CD8-positive, alpha-beta memory T cell (primary cell): ENCODE results near the gene SCLY. TPM values are rescaled to one million over a fixed set of nuclear protein-coding genes. Genes with fewer than 3 reads are reported as not detected.
"Not testable (repeated sequence)": the region's sequence is repeated elsewhere in the genome, so short reads cannot be mapped to it uniquely, and the experiment has no call there.

Experiments used
- CTCF ChIA-PET: fragments of 350-600 bp; sonication (Branson Sonifier 250); formaldehyde crosslinking; loops from one replicate; lab custom pipeline; 2021; ENCODE audit warnings: antibody characterized with exemption; lab: Charles Lee
- POLR2A ChIA-PET: fragments of 350-600 bp; sonication (Branson Sonifier 250); formaldehyde crosslinking; loops from one replicate; lab custom pipeline; 2021; ENCODE audit warnings: antibody characterized with exemption; lab: Charles Lee
- DNase-seq, 5 donors: peaks; one replicate each; pipeline versions ENCODE4 v3.0.0 to v3.0.0-alpha.2; 2020 to 2022; ENCODE audit warnings: mixed read lengths in 1 of 5
- H3K27ac ChIP-seq: one replicate; pipeline ENCODE4 v1.7.0; 2013; ENCODE audit warnings: low read depth, mild to moderate bottlenecking, low read length, moderate library complexity
- H3K27me3 ChIP-seq: 2 replicates; pipeline ENCODE4 v1.7.0; 2013; ENCODE audit warnings: low read length, mild to moderate bottlenecking; ENCODE audit not compliant: insufficient read depth, poor library complexity, severe bottlenecking
- H3K36me3 ChIP-seq: 2 replicates; pipeline ENCODE4 v1.7.0; 2013; ENCODE audit warnings: mild to moderate bottlenecking, low read length, moderate library complexity; ENCODE audit not compliant: insufficient read depth
- H3K4me1 ChIP-seq: 2 replicates; pipeline ENCODE4 v1.7.0; 2013; ENCODE audit warnings: mild to moderate bottlenecking, low read length, moderate library complexity; ENCODE audit not compliant: insufficient read depth
- H3K4me3 ChIP-seq: 2 replicates; pipeline ENCODE4 v1.7.0; 2013; ENCODE audit warnings: mild to moderate bottlenecking, low read length
- H3K9me3 ChIP-seq: 2 replicates; pipeline ENCODE4 v1.7.0; 2013; ENCODE audit warnings: mild to moderate bottlenecking, low read length
- H3K27ac Mint-ChIP-seq, 8 donors: one replicate each; pipeline ENCODE4 v1.8.0; 2020 to 2021; ENCODE audit warnings: mixed read lengths in 8 of 8, mild to moderate bottlenecking in 6 of 8, inconsistent platforms in 3 of 8, moderate library complexity in 3 of 8
- H3K27me3 Mint-ChIP-seq, 2 donors: one replicate each; pipeline ENCODE4 v1.8.0; 2020 to 2021; ENCODE audit warnings: mixed read lengths in 2 of 2, mild to moderate bottlenecking in 1 of 2, moderate library complexity in 1 of 2
- H3K36me3 Mint-ChIP-seq, 3 donors: one replicate each; pipeline ENCODE4 v1.8.0; 2020 to 2021; ENCODE audit warnings: mixed read lengths in 3 of 3, inconsistent platforms in 1 of 3, mild to moderate bottlenecking in 1 of 3
- H3K4me1 Mint-ChIP-seq, 3 donors: one replicate each; pipeline ENCODE4 v1.8.0; 2020 to 2021; ENCODE audit warnings: mixed read lengths in 3 of 3, inconsistent platforms in 1 of 3, mild to moderate bottlenecking in 1 of 3
- H3K4me3 Mint-ChIP-seq, 7 donors: one replicate each; pipeline ENCODE4 v1.8.0; 2020 to 2021; ENCODE audit warnings: mixed read lengths in 7 of 7, mild to moderate bottlenecking in 6 of 7, moderate library complexity in 4 of 7, inconsistent platforms in 2 of 7
- H3K9me3 Mint-ChIP-seq, 5 donors: one replicate each; pipeline ENCODE4 v1.8.0; 2020 to 2022; ENCODE audit warnings: mixed read lengths in 5 of 5, mild to moderate bottlenecking in 3 of 5, moderate library complexity in 2 of 5, inconsistent platforms in 1 of 5
- polyA plus RNA-seq: library from polyadenylated mRNA; unstranded; fragments of 300-500 nt; fragmentation: Illumina TruSeq; gene quantifications from one replicate; pipeline ENCODE4 v1.2.3, GENCODE V29; 2021
- total RNA-seq, 2 experiments: library from RNA; stranded (reverse); gene quantifications; one replicate each; pipeline ENCODE4 v1.2.3, GENCODE V29; 2021

SCLY gene
- total and polyA plus RNA-seq, 3 experiments from 2014 or later = 16.1 to 70.5 (median 64.8) TPM

- Mint-ChIP-seq H3K27ac (peak overlapping the region in 2 of 8 donors; percentile 4 to 29), H3K4me1 (peaks cover 0 to 11% (median 5%) of the 10 kb centered on the region in 3 donors), H3K27me3 (no peaks in the 10 kb centered on the region), H3K4me3 (no peak overlapping the region), H3K36me3 (peaks cover 26 to 65% (median 36%) of the 10 kb centered on the region in 3 donors), H3K9me3 (peaks cover 3 to 12% (median 4%) of the 10 kb centered on the region in 5 donors)
- ChIA-PET CTCF (no interaction called here), POLR2A (no interaction called here)
- no peak for DNase-seq
- no peak overlapping the region for H3K27ac ChIP-seq
- H3K4me3 ChIP-seq = no peak overlapping the region
- H3K4me1 ChIP-seq = no peaks in the 10 kb centered on the region
- H3K27me3 ChIP-seq = no peaks in the 10 kb centered on the region
- peaks cover 7% of the 10 kb centered on the region for H3K36me3 ChIP-seq
- H3K9me3 ChIP-seq = no peaks in the 10 kb centered on the region
Measured at GRCh38 chr2:238042849-238043584, 17.8 kb upstream of the SCLY start.

GRCh38 chr2:238043851-238044250 is 16.9 kb upstream of the SCLY start:
- Mint-ChIP-seq H3K27me3 (no peaks in the 10 kb centered on the region), H3K4me1 (peaks cover 0 to 11% (median 5%) of the 10 kb centered on the region in 3 donors), H3K9me3 (peaks cover 8 to 21% (median 11%) of the 10 kb centered on the region in 5 donors), H3K27ac (peak overlapping the region in 2 of 8 donors; percentile 43 to 50), H3K36me3 (peaks cover 32 to 57% (median 34%) of the 10 kb centered on the region in 3 donors), H3K4me3 (no peak overlapping the region)
- H3K36me3 ChIP-seq = peaks cover 4% of the 10 kb centered on the region
- no peaks in the 10 kb centered on the region for H3K4me1 ChIP-seq
- ChIA-PET POLR2A (no interaction called here), CTCF (no interaction called here)
- DNase-seq = no peak
- H3K27ac ChIP-seq = no peak overlapping the region
- H3K9me3 ChIP-seq = peaks cover 6% of the 10 kb centered on the region
- no peaks in the 10 kb centered on the region for H3K27me3 ChIP-seq
- no peak overlapping the region for H3K4me3 ChIP-seq

GRCh38 chr2:238045575-238045974 is 15.2 kb upstream of the SCLY start:
- no peak for DNase-seq
- Mint-ChIP-seq H3K36me3 (peaks cover 27 to 43% (median 35%) of the 10 kb centered on the region in 3 donors), H3K4me1 (peaks cover 0 to 11% (median 5%) of the 10 kb centered on the region in 3 donors), H3K9me3 (peaks cover 10 to 23% (median 13%) of the 10 kb centered on the region in 5 donors), H3K27ac (no peak overlapping the region), H3K27me3 (no peaks in the 10 kb centered on the region), H3K4me3 (no peak overlapping the region)
- H3K4me1 ChIP-seq = no peaks in the 10 kb centered on the region
- peaks cover 6% of the 10 kb centered on the region for H3K9me3 ChIP-seq
- H3K27ac ChIP-seq = no peak overlapping the region
- ChIA-PET POLR2A (interaction anchor here (0.6 kb wide), 1 partner anchor 9 kb away, joined by 3 read pairs; no protein-coding TSS in a partner anchor), CTCF (no interaction called here)
- H3K27me3 ChIP-seq = no peaks in the 10 kb centered on the region
- no peak overlapping the region for H3K4me3 ChIP-seq
- H3K36me3 ChIP-seq = peaks cover 3% of the 10 kb centered on the region

- Mint-ChIP-seq H3K36me3 (peaks cover 16 to 30% (median 25%) of the 10 kb centered on the region in 3 donors), H3K4me3 (no peak overlapping the region), H3K9me3 (peaks cover 10 to 23% (median 13%) of the 10 kb centered on the region in 5 donors), H3K4me1 (peaks cover 0 to 1% (median 0%) of the 10 kb centered on the region in 3 donors), H3K27me3 (peaks cover 0 to 3% of the 10 kb centered on the region in 2 donors), H3K27ac (peak overlapping the region in 1 of 8 donors; percentile 21)
- Histone ChIP-seq H3K4me1 (no peaks in the 10 kb centered on the region), H3K9me3 (peaks cover 6% of the 10 kb centered on the region), H3K36me3 (no peaks in the 10 kb centered on the region), H3K27me3 (no peaks in the 10 kb centered on the region), H3K27ac (no peak overlapping the region), H3K4me3 (no peak overlapping the region)
- ChIA-PET CTCF (no interaction called here), POLR2A (no interaction called here)
- no peak for DNase-seq
Measured at GRCh38 chr2:238046725-238047270, 14.0 kb upstream of the SCLY start.

GRCh38 chr2:238053191-238053776 is 7.5 kb upstream of the SCLY start:
- peaks cover 6 to 8% (median 7%) of the 10 kb centered on the region in 5 donors for H3K9me3 Mint-ChIP-seq
- Histone ChIP-seq H3K4me3 (no peak overlapping the region), H3K4me1 (no peaks in the 10 kb centered on the region), H3K27ac (no peak overlapping the region), H3K9me3 (peaks cover 5% of the 10 kb centered on the region), H3K36me3 (no peaks in the 10 kb centered on the region), H3K27me3 (no peaks in the 10 kb centered on the region)
- H3K36me3 Mint-ChIP-seq = peaks cover 0 to 6% (median 0%) of the 10 kb centered on the region in 3 donors
- CTCF ChIA-PET = no interaction called here
- H3K27me3 Mint-ChIP-seq = peaks cover 18 to 33% of the 10 kb centered on the region in 2 donors
- POLR2A ChIA-PET = no interaction called here
- no peak overlapping the region for H3K4me3 Mint-ChIP-seq
- no peak for DNase-seq
- peaks cover 5 to 9% (median 7%) of the 10 kb centered on the region in 3 donors for H3K4me1 Mint-ChIP-seq
- no peak overlapping the region for H3K27ac Mint-ChIP-seq

GRCh38 chr2:238055841-238056240 is 5.0 kb upstream of the SCLY start:
- peaks cover 0 to 3% (median 0%) of the 10 kb centered on the region in 3 donors for H3K36me3 Mint-ChIP-seq
- H3K27ac ChIP-seq = no peak overlapping the region
- H3K36me3 ChIP-seq = no peaks in the 10 kb centered on the region
- POLR2A ChIA-PET = no interaction called here
- peak overlapping the region in 1 of 7 donors; percentile 38 for H3K4me3 Mint-ChIP-seq
- H3K27me3 Mint-ChIP-seq = peaks cover 20 to 33% of the 10 kb centered on the region in 2 donors
- peaks cover 0 to 2% (median 0%) of the 10 kb centered on the region in 5 donors for H3K9me3 Mint-ChIP-seq
- H3K27ac Mint-ChIP-seq = no peak overlapping the region
- peaks cover 12% of the 10 kb centered on the region for H3K4me1 ChIP-seq
- H3K4me1 Mint-ChIP-seq = peaks cover 15 to 26% (median 19%) of the 10 kb centered on the region in 3 donors
- CTCF ChIA-PET = no interaction called here
- H3K27me3 ChIP-seq = no peaks in the 10 kb centered on the region
- no peak overlapping the region for H3K4me3 ChIP-seq
- no peaks in the 10 kb centered on the region for H3K9me3 ChIP-seq
- no peak for DNase-seq

GRCh38 chr2:238057696-238058575 is 2.9 kb upstream of the SCLY start:
- H3K4me3 ChIP-seq, H3K27me3 ChIP-seq, H3K27ac ChIP-seq, DNase-seq, H3K9me3 Mint-ChIP-seq, H3K36me3 ChIP-seq, CTCF ChIA-PET, H3K9me3 ChIP-seq, POLR2A ChIA-PET, H3K36me3 Mint-ChIP-seq: not testable (repeated sequence)
- Mint-ChIP-seq H3K27ac (peak overlapping the region in 2 of 8 donors; percentile 23 to 47), H3K4me3 (peak overlapping the region in 6 of 7 donors; percentile 13 to 83 (median 52)), H3K27me3 (peaks cover 18 to 26% of the 10 kb centered on the region in 2 donors), H3K4me1 (peaks cover 27 to 43% (median 34%) of the 10 kb centered on the region in 3 donors)
- H3K4me1 ChIP-seq = peaks cover 21% of the 10 kb centered on the region
